ENCODE measurements around the gene PTPMT1. TPM values are rescaled to one million over a fixed set of nuclear protein-coding genes. Genes with fewer than 3 reads are reported as not detected.

The PTPMT1 gene
- total and polyA plus RNA-seq, 8 donors = 35.0 to 75.2 (median 42.0) TPM

DNA sequence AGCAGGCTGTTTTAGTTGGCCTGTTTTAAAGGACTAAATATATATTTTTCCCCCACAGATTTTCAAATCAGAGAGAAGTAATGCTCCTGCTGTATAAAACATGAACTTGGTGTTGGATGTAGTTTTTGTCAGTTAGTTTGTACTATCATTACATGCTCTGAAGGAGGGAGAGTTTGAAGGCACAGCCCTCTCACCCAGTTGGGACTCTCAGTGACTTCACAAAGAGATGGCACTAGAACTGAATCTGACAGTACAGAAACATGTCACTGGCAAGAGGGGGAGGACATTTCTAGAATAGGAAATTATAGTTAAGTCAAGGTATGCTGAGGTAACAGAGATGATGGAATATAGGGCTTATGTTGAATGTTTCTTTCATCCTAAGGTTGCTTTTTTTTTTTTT is 49.9 kb downstream of the PTPMT1 start:
- Histone ChIP-seq H3K27me3 (no peaks in the 10 kb centered on the region), H3K36me3 (peaks cover 0 to 43% of the 10 kb centered on the region in 2 donors), H3K27ac (no peak overlapping the region), H3K9me3 (no peaks in the 10 kb centered on the region), H3K4me1 (peaks cover 0 to 6% of the 10 kb centered on the region in 2 donors), H3K4me3 (no peak overlapping the region)
- DNase-seq (no peak), ATAC-seq (no peak)
- TF ChIP-seq, protein P1, sequence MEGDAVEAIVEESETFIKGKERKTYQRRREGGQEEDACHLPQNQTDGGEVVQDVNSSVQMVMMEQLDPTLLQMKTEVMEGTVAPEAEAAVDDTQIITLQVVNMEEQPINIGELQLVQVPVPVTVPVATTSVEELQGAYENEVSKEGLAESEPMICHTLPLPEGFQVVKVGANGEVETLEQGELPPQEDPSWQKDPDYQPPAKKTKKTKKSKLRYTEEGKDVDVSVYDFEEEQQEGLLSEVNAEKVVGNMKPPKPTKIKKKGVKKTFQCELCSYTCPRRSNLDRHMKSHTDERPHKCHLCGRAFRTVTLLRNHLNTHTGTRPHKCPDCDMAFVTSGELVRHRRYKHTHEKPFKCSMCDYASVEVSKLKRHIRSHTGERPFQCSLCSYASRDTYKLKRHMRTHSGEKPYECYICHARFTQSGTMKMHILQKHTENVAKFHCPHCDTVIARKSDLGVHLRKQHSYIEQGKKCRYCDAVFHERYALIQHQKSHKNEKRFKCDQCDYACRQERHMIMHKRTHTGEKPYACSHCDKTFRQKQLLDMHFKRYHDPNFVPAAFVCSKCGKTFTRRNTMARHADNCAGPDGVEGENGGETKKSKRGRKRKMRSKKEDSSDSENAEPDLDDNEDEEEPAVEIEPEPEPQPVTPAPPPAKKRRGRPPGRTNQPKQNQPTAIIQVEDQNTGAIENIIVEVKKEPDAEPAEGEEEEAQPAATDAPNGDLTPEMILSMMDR (IDR thresholded peaks at IDR 0.05) = no peak
- intact Hi-C loops (cut with DNase I) = no loop called here

DNA sequence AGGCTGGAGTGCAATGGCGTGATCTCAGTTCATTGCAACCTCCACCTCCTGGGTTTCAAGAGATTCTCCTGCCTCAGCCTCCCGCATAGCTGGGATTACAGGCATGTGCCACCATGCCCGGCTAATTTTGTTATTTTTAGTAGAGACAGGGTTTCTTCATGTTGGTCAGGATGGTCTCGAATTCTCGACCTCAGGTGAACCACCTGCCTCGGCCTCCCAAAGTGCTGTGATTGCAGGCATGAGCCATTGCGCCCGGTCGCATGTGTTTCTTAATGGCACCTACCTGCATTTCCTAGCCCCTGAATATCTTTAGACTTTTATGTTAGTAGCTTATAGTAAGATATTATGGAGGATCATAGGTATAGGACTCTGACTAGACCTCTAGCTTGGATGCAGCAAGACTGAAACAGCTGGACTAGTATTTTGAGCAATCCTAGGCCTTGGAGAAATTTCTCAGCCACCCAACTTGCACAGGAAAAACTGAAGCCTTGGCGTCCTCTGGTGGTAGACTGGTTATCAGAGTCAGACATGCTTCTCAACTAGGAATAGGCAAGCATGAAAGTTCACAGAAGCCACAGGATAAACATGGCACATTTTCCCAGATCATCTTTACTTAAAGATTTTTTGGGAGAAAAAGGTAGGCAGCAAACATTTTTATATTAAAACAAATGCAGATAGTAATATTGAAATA is 51.5 kb downstream of the PTPMT1 start:
- no peaks in the 10 kb centered on the region for H3K9me3 ChIP-seq
- TF ChIP-seq, protein P1 (IDR thresholded peaks at IDR 0.05) = peak; percentile 23 to 65
- DNase-seq (peak in 3 of 4 donors; percentile 32 to 67 (median 41)), ATAC-seq (peak; percentile 85)
- peaks cover 0 to 59% of the 10 kb centered on the region in 2 donors for H3K36me3 ChIP-seq
- intact Hi-C loops (cut with DNase I) = no loop called here
- no peaks in the 10 kb centered on the region for H3K27me3 ChIP-seq
- H3K4me1 ChIP-seq = peaks cover 0 to 6% of the 10 kb centered on the region in 2 donors
- H3K4me3 ChIP-seq = no peak overlapping the region
- H3K27ac ChIP-seq = no peak overlapping the region

DNA sequence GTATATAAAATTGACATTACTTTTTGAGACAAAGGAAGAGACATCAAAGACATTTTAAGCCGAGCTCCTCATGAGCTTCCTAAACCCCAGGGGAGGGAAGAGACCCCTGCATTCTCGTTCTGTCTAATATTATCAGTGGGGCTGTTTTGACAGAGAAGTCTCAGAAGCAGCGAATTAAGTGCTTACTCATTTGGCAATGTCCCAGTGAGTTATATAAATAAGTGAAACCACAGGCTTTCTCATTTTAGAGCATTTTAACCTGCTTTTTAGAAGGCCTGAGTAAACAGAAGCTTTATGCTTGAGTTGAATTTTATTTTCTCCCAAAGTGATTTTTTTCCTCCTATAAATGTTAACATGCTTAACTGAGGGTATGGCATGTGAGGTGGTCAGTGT is 52.0 kb downstream of the PTPMT1 start:
- DNase-seq = no peak
- TF ChIP-seq, protein P1 (IDR thresholded peaks at IDR 0.05) = no peak
- Histone ChIP-seq H3K4me1 (peaks cover 0 to 6% of the 10 kb centered on the region in 2 donors), H3K9me3 (no peaks in the 10 kb centered on the region), H3K27ac (no peak overlapping the region), H3K27me3 (no peaks in the 10 kb centered on the region), H3K36me3 (peaks cover 0 to 64% of the 10 kb centered on the region in 2 donors), H3K4me3 (no peak overlapping the region)
- intact Hi-C loops (cut with DNase I) = no loop called here
- peak; percentile 21 for ATAC-seq

DNA sequence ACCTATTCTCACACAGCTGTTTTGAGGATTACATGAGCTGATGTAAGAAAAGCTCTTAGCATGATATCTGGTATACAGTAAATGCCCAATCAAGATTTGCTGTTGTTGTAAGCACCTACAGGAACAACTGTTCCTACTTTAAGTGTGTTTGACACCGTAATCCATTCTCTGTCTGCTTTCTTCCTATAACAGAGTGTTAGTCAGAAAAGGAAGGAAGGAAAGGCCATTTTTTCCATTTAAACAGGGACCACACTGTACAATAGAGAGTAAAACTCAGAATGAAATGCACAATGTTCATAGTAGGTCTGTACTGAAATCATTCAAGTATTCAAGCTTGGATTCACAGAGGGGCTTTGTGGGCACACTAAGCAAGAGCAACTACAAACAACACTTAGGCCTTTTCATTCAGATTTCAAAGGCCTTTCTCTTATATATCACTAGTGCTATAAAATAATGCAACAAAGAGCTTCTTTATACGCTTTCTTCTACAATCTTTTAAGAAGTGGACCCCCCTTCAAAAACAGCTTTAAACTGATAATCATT is 55.5 kb downstream of the PTPMT1 start:
- Histone ChIP-seq H3K4me3 (no peak overlapping the region), H3K4me1 (peaks cover 0 to 6% of the 10 kb centered on the region in 2 donors), H3K36me3 (peaks cover 0 to 99% of the 10 kb centered on the region in 2 donors), H3K27me3 (no peaks in the 10 kb centered on the region), H3K27ac (no peak overlapping the region), H3K9me3 (no peaks in the 10 kb centered on the region)
- DNase-seq (no peak), ATAC-seq (no peak)
- intact Hi-C loops (cut with DNase I) = no loop called here
- TF ChIP-seq, protein P1 (IDR thresholded peaks at IDR 0.05) = no peak

Other genes with a start within 250 kb of the PTPMT1 start
- gene MYBPC3, start 212.9 kb upstream of the PTPMT1 start, total RNA-seq = 1 to 10 TPM in 1 of 2 donors, under 1 TPM in 1; 0.52 to 2.0 TPM
- under 1 TPM in 3 of 6 donors, not detected in 3; 0.06 to 0.25 (median 0.09) TPM for gene MYBPC3, start 212.9 kb upstream of the PTPMT1 start, polyA plus RNA-seq (ENCODE audit: insufficient read length in 6 of 6)
- gene SPI1, start 187.1 kb upstream of the PTPMT1 start, total RNA-seq = 100 to 1,000 TPM in 1 of 2 donors, 10 to 100 TPM in 1; 75.6 to 194 TPM
- 1 to 10 TPM; 4.9 to 6.8 (median 5.8) TPM for gene SPI1, start 187.1 kb upstream of the PTPMT1 start, polyA plus RNA-seq (ENCODE audit: insufficient read length in 6 of 6)
- 10 to 100 TPM; 60.1 to 66.1 TPM for gene SLC39A13, start 157.0 kb upstream of the PTPMT1 start, total RNA-seq
- gene SLC39A13, start 157.0 kb upstream of the PTPMT1 start, polyA plus RNA-seq (ENCODE audit: insufficient read length in 6 of 6) = 10 to 100 TPM; 29.6 to 46.4 (median 34.1) TPM
- gene PSMC3, start 139.2 kb upstream of the PTPMT1 start, total RNA-seq = 100 to 1,000 TPM in 1 of 2 donors, 10 to 100 TPM in 1; 86.7 to 133 TPM
- 100 to 1,000 TPM; 123 to 163 (median 130) TPM for gene PSMC3, start 139.2 kb upstream of the PTPMT1 start, polyA plus RNA-seq (ENCODE audit: insufficient read length in 6 of 6)
- gene RAPSN, start 116.5 kb upstream of the PTPMT1 start, total RNA-seq = 1 to 10 TPM in 1 of 2 donors, under 1 TPM in 1; 0.79 to 1.0 TPM
- gene RAPSN, start 116.5 kb upstream of the PTPMT1 start, polyA plus RNA-seq (ENCODE audit: insufficient read length in 6 of 6) = under 1 TPM; 0.26 to 0.61 (median 0.49) TPM
- 100 to 1,000 TPM in 1 of 2 donors, 10 to 100 TPM in 1; 76.8 to 107 TPM for gene CELF1, start 12.5 kb upstream of the PTPMT1 start, total RNA-seq
- 10 to 100 TPM; 80.2 to 98.9 (median 90.7) TPM for gene CELF1, start 12.5 kb upstream of the PTPMT1 start, polyA plus RNA-seq (ENCODE audit: insufficient read length in 6 of 6)
- gene KBTBD4, start 13.4 kb downstream of the PTPMT1 start, total RNA-seq = 10 to 100 TPM; 13.3 to 13.9 TPM
- 10 to 100 TPM; 18.0 to 21.5 (median 20.7) TPM for gene KBTBD4, start 13.4 kb downstream of the PTPMT1 start, polyA plus RNA-seq (ENCODE audit: insufficient read length in 6 of 6)
- gene NDUFS3, start 13.5 kb downstream of the PTPMT1 start, total RNA-seq = 10 to 100 TPM; 76.2 to 89.0 TPM
- 100 to 1,000 TPM in 5 of 6 donors, 10 to 100 TPM in 1; 99.6 to 105 (median 103) TPM for gene NDUFS3, start 13.5 kb downstream of the PTPMT1 start, polyA plus RNA-seq (ENCODE audit: insufficient read length in 6 of 6)
- gene FAM180B, start 21.1 kb downstream of the PTPMT1 start, total RNA-seq = not detected
- under 1 TPM; 0.13 to 0.35 (median 0.25) TPM for gene FAM180B, start 21.1 kb downstream of the PTPMT1 start, polyA plus RNA-seq (ENCODE audit: insufficient read length in 6 of 6)
- 1 to 10 TPM in 1 of 2 donors, under 1 TPM in 1; 0.21 to 1.3 TPM for gene C1QTNF4, start 28.8 kb downstream of the PTPMT1 start, total RNA-seq
- 1 to 10 TPM; 2.1 to 6.9 (median 4.1) TPM for gene C1QTNF4, start 28.8 kb downstream of the PTPMT1 start, polyA plus RNA-seq (ENCODE audit: insufficient read length in 6 of 6)
- gene MTCH2, start 77.0 kb downstream of the PTPMT1 start, total RNA-seq = 100 to 1,000 TPM in 1 of 2 donors, 10 to 100 TPM in 1; 78.4 to 116 TPM
- gene MTCH2, start 77.0 kb downstream of the PTPMT1 start, polyA plus RNA-seq (ENCODE audit: insufficient read length in 6 of 6) = 10 to 100 TPM; 53.7 to 70.6 (median 63.5) TPM
- gene AGBL2, start 149.8 kb downstream of the PTPMT1 start, total RNA-seq = 1 to 10 TPM; 2.1 to 2.6 TPM
- 10 to 100 TPM in 4 of 6 donors, 1 to 10 TPM in 2; 6.0 to 14.8 (median 10.6) TPM for gene AGBL2, start 149.8 kb downstream of the PTPMT1 start, polyA plus RNA-seq (ENCODE audit: insufficient read length in 6 of 6)
- gene FNBP4, start 201.7 kb downstream of the PTPMT1 start, total RNA-seq = 10 to 100 TPM; 58.4 to 61.3 TPM
- gene FNBP4, start 201.7 kb downstream of the PTPMT1 start, polyA plus RNA-seq (ENCODE audit: insufficient read length in 6 of 6) = 100 to 1,000 TPM; 191 to 255 (median 221) TPM

Data from left lung (tissue), 10 donors.